NK-92 treated with Interleukin-12 subunit alpha and Interleukin-12 subunit beta, amount 100 ng/mL, for 24 hours (cell line): ENCODE measurements around the gene TBCE.

Experiments
- DNase-seq: peaks from one replicate; lab custom pipeline; 2025; lab: John Stamatoyannopoulos, UW

TBCE gene

GRCh38 chr1:235367000-235367908, at the start of gene TBCE:
Gene TBCE, plus strand, starts transcription at chr1:235367427. Its CDS starts 12,623 bp downstream, at chr1:235380050.
- peak; percentile 83 for DNase-seq

DNA sequence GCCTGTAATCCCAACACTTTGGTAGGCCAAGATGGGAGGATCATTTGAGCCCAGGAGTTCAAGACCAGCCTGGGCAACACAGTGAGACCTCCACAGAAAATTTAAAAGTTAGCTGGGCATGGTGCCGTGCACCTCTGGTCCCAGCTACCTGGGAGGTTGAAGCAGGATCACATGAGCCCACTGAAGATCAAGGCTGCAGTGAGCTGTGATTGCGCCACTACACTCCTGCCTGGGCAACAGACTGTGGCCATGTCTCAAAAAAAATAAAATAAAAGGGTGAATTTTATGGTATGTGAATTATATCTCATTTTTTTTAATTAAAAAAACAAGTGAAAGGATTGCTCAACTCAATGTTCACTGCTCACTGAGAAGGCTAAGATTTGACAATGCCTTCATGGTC, 48.0 kb upstream of the TBCE start:
- no peak for DNase-seq

DNA sequence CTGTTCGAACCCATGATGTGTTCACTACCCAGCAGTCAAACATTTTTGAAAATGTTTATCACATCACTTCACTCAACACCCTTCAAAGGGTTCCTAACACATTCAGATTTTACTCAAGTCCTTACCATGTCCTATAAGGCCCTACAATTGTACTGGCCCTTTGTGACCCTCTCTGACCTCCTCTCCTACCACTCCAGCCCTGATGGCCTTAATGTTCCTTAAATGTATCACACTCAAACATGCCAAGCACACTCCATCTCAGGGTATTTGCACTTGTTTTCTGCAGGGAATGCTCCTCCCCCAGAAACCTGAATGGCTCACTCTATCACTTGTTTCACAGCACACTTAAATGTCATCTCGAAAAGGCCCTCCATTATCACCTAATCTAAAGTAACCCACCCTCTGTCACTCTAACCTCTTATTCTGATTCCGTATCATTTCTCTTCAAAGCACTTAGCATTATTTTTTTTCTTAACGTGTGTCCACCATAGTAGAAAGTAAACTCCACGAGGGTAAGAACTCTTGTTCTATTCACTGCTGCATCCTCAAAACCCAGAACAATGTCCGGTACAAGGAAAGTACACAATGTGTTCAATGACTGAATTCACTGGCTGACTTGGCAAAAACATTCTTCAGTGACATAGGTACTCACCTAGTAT, 46.6 kb upstream of the TBCE start:
- DNase-seq = no peak

DNA sequence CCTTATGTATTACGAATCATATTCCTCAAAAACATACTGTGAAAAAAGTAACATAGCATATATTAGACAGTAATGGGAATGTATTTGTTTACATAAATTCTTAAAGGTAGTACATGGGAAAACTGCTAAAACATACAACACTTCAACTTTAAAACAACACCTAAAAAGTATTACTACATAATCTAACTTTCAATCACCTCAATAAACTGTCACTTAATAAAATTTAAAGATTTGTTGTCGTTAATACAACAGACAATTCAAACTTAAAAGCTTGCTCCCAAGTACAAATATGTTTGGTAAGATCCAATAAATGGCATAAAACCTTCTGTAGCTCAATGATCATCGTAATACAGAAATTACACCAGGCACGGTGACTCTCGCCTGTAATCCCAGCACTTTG, 42.9 kb upstream of the TBCE start:
- DNase-seq = no peak

DNA sequence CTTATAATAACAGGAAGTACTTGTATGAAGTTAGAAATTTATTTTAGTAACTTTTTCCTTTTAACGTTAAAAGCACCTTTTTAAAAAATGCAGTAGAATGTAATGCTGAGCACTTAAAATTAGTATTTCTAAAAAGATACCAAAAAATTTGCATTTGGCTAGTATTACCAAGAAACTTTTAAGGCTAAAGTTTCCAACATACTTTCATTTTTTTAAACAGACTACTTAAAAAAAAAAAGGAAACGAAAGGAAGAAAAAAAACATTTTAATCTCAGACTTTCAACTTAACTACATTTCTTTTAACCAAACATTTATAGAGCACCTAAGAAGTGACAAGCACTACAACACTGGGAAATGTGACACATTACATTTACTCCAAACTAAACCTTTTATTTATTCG, 42.1 kb upstream of the TBCE start:
- no peak for DNase-seq

- DNase-seq = no peak
These were observed 41.4 kb upstream of the TBCE start for GRCh38 chr1:235325854-235326253.

DNA sequence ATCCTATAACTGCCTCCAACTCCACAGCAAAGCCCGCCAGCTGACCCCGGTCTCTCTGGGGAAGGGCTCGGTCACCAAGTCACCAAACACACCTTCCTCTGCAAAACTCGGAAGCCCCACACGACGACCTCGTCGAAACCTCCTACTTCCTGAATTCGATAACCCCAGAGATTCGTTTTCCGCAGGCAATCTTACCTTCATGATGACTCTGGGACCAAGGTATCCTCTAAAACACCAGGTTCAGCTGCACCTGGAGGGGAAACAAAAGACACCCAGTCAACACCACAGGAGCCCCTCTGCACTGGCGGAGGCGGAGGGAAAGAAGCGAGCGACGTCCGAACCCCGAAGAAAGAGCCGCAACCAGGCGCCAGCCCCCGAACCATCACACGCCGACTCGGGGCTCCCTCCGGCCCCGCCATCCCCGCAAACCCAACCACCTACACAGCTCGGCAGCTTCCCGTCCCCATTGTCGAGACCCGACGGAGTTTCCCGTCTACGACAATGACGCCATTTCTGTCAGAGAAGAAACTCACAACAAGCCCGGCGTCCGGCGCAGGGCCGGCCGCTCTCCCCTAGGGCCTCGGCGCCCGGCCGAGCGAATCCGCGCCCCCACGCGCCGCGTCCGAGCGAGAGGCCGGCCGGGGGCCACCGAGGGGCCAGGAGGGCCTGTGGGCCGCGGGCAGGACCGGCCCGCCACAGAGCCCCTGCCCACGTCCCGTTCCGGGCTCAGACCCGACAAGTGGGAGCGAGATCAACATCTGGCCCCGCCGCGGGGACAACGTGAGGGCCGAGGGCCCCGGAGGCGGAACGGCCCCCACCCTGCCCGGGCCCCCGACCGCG, 40.3 kb upstream of the TBCE start:
- peak; percentile 45 for DNase-seq

DNA sequence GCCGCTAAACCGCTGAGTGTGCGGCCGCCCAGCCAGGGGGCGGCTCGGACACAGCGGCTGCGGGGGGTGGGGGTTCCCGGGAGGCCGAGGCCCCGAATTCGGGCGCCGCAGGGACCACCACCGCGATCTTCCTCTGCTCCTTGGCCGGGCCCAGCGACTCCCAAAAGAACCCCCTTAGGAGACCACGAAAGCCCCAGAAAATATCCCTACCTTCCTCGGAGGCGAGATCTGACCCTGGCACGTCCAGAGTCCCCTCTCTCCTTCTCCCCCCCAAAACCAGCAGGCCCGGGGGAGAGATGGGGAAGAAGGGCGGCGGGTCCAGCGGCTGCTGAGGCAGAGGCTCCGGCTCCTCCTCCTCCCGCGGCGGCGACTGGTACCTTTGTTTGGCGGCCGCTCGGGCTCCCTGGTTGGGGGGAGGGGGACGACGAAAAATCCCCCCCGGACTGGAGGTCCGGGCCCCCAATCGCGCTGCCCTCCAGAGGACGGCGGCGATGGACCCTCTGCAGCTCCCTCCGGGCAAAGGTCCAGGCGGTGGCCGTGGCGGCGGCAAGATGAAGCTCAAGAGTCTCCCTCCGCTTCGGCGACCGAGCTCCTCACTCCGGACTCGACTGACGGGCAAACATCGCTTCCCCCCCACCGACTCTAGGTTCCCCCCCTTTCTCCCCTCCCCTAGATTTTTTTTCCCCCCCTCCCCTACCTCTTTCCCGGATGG, 39.5 kb upstream of the TBCE start, which contains the start of gene ARID4B:
TSS of gene ARID4B (minus strand) at position 621 of the 712 bp plus-strand sequence. CDS start 1,260 bp downstream, outside the sequence.
- peak; percentile 89 for DNase-seq

DNA sequence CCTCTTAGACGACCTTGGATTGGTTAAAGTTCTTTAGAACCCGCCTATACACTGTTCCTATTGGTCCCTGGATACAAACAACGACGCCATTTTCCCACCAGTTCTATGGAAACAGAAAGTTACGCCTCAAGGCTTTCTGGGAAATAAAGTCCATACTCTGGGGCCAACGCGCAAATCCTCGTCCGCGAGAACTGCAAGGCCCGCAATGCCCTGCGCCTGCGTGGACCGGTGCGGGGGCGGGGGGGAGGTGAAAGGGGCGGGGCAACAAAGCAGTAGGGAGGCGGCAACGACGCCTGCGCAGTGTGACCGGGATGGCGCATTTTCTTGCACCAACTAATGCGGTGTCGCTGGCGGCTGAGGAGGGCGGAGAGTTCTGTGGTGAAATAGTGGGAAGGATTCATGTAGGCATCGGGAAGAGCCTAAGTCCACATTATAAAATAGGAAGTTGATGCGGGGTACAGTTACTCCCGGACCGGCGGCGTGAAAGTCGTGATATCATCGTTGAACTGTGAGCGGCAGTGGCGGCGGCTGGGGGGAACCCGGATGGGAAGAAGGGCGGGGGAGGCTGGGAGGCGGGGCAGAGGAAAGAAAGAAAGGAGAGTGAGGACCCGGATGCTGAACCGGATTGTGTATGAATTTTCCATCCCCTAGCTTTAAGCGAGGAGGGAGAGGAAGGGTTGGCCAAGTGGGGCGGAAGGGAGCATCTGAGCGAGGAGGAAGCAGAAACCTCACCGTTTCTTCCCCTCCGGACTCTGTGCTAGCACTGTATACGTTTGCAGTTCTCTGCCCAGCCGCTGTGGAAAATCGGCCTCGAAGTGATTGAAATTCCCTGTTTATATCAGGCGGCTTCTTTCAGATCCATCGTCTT, 38.7 kb upstream of the TBCE start, which contains the start of gene GGPS1:
TSS of gene GGPS1 (plus strand) at position 300 of the 868 bp plus-strand sequence. CDS start 6,695 bp downstream, outside the sequence.
- DNase-seq = peak; percentile 98

- DNase-seq = peak; percentile 50
These were observed 37.9 kb upstream of the TBCE start for GRCh38 chr1:235329139-235329902.

GRCh38 chr1:235330918-235331285, 36.3 kb upstream of the TBCE start:
- DNase-seq = no peak

DNA sequence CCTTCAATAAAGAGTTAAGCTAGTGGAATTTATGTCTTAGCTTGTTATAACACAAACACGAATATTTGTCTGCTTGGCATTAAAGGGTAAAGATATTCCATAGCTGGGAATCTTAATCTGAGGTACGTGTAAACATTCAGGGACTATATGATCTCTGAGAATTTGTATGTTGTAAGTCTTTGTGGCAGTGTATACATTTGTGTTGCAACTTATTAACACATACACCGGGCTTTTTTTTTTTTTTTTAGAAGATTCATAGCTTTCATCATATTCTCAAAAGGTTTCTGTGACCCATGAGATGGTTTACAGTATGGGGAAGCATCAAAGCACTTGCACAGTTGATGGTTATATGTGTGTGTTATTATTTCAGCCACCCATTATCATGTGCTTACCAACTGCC, 35.8 kb upstream of the TBCE start:
- DNase-seq = no peak

- DNase-seq = no peak
These were observed 30.3 kb upstream of the TBCE start for GRCh38 chr1:235336903-235337302.

DNA sequence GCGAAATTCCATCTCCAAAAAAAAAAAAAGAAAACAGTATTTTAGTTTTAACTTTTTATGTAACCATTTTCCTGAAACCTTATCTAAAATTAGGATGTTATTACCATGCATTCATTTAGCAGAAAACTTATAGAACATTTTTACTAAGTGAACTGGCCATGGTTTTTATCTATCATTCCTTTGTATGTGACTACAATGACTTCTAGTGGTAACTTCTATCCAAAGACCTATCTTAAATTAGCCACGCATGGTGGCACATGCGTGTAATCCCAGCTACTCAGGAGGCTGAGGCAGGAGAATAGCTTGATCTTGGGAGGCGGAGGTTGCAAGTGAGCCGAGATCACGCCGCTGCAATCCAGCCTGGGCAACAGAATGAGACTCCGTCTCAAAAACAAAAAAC, 27.5 kb upstream of the TBCE start:
- no peak for DNase-seq

DNA sequence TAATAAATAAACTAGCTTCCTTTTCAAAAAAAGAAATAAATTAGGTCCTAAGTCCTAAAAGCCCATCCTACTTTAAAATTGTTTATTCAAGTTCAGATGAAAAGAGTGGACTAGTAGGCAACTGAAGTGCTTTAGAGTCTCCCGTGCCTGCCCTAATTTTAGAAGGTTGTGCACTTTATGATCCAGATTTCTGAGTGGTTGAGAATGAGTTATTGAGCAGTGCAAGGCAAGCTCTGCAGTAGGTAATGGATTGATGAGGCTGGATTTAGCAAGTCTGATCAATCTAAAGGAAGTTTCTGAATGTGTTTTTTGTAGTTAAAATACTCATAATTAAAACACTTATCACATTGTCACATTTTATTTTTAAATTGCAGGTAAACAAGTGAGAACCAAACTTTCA, 25.9 kb upstream of the TBCE start:
- DNase-seq = no peak

DNA sequence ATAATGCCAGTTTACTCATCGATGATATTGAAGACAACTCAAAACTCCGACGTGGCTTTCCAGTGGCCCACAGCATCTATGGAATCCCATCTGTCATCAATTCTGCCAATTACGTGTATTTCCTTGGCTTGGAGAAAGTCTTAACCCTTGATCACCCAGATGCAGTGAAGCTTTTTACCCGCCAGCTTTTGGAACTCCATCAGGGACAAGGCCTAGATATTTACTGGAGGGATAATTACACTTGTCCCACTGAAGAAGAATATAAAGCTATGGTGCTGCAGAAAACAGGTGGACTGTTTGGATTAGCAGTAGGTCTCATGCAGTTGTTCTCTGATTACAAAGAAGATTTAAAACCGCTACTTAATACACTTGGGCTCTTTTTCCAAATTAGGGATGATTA, 25.2 kb upstream of the TBCE start:
- no peak for DNase-seq

DNA sequence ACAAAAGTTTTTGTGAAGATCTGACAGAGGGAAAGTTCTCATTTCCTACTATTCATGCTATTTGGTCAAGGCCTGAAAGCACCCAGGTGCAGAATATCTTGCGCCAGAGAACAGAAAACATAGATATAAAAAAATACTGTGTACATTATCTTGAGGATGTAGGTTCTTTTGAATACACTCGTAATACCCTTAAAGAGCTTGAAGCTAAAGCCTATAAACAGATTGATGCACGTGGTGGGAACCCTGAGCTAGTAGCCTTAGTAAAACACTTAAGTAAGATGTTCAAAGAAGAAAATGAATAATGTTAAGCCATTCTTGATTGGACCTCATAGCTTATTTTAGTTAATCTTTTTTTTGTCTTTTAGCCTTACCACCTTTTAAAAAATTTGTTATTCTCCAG, 24.8 kb upstream of the TBCE start:
- DNase-seq = no peak

- DNase-seq = no peak
These were observed 23.5 kb upstream of the TBCE start for GRCh38 chr1:235343726-235344125.

DNA sequence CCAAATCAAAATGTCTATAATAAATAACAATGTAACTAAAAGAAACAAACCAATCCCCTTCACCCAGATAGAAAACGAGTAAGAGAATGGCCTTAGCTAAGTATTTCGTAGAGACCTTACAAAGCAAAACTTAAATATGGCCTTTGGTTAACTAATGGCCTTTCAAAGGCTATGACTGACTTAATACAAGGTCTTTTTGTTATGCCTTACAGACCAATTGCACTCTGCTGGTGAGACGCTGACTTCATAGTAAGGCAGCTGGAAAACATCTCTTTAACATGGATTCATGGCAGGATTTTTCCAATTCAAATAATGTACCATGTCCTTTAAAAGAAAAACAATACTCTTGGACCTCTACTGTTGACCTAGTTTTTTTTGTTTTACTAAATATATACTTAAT, 15.8 kb upstream of the TBCE start:
- no peak for DNase-seq

DNA sequence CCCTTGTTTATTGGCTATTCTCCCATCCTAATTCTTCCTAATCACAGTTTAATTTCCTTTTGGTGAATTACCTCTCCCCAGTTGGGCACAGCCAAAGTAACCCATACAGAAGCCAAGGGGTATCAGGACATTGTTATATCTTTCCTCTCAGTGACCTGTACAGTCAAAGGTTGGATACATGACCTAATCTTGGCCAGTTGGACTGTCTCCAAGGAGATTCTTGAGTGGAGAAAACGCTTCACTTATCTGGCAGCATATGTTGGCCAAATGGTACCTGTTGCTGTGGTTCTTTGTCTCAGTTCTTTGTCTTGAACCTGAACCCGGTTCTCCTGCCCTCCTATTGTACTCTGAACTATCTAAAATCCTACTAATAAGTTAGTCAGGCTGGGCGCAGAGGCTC, 15.3 kb upstream of the TBCE start:
- no peak for DNase-seq
